AG08395 (cell line): Measurements from ENCODE around the gene NDUFA3.
A peak's percentile ranks its signal among the peaks of the same experiment; 100 is the strongest.
"Not testable (repeated sequence)": the region's sequence is repeated elsewhere in the genome, so short reads cannot be mapped to it uniquely, and the experiment has no call there.

Source experiments
- DNase-seq: peaks from one replicate; pipeline ENCODE4 v3.0.0; 2012; ENCODE audit warnings: mixed read lengths, low spot score

NDUFA3 gene

DNA sequence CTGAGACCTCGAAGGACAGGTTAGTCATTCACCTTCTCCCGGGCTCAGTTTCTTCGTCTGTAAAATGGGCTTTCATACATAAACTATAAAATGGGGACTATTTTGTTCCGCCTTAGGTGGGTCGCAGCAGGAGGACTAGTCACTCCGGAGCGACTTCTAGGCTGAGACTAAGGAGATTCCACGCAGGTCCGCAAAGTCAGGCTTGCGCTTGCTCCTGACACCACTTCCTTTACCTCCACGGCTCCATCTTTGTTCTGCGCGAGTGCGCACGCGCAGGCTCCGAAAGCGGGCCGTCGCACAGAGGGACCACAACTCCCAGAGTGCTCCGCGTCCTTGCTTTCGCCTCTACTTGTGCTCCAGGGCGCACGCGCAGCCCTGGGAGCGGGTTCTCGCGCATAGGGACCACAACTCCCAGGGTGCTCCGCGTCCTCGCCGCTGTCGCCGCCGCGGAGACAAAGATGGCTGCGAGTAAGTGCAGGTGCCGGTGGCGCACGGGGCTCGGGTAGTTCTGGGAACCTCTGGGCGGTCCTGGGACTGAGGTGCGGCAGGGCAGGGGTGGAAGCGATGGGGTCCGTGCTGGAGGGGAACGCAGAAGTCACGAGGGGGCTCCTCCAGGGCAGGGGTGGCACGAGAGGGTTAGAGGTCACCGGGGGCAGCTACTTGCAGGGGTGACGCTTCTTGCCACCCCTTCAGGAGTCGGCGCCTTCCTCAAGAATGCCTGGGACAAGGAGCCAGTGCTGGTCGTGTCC lies at the start of gene NDUFA3:
Gene NDUFA3 (plus strand): TSS at position 435 of the 749 bp plus-strand sequence. CDS start 24 bp downstream, at position 459.
- peak; percentile 100 for DNase-seq

DNA sequence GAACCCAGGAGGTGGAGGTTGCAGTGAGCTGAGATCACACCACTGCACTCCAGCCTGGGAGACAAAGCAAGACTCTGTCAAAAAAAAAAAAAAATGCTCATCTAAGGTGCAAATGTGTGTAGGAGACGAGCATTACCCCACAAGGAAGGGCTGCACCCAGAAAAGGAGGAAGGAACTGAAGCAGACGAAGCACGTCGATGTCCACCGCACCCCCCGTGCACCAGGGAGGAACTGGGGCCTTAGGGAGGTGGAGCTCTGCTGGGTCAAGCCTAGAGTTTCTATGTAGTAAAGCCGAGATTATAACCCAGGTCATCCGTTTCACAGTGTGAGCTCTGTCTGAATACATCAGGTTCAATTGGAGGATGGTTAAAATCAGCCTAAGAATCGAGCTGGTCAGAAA lies 40.0 kb upstream of the NDUFA3 start:
- DNase-seq, result no peak

DNA sequence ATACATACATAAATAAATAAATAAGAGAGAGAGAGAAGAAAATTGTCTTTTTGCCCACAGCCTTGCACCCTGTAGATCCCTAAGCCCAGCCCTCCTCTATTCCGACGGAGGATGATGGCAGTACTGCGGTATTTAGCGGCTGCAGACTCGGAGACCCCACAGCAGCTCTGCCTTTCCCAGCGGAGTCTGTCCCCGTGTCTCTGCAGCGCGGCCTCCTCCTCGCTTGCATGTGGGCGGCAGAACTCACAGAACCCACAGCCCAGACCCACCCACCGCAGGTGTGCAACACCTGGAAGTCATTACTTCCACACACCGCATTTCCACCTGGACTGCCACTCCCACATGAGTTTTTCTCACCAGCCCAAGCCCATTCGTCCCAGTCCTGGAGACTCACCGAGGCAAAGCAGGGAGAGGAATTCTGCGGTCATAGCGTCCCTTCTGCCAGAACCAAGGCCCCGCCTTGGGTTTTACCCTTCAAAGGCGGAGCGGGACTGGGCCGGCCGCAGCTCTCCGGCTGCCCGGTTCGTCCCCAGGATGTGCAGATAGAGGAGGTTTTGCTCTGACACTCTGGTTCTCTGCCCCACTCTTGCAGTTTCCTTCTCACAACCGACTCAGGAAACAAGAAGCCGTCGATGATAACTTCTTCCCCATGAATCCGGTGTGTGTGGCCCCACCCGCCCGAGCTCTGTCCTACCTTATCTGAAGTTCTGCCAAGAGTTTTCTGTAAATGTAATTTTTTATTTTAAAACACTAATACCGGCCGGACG lies 39.1 kb upstream of the NDUFA3 start, which contains the start of gene VSTM1:
Gene VSTM1 (minus strand): TSS at position 548 of the 767 bp plus-strand sequence. CDS start 120 bp downstream, at position 428.
- no peak for DNase-seq

DNA sequence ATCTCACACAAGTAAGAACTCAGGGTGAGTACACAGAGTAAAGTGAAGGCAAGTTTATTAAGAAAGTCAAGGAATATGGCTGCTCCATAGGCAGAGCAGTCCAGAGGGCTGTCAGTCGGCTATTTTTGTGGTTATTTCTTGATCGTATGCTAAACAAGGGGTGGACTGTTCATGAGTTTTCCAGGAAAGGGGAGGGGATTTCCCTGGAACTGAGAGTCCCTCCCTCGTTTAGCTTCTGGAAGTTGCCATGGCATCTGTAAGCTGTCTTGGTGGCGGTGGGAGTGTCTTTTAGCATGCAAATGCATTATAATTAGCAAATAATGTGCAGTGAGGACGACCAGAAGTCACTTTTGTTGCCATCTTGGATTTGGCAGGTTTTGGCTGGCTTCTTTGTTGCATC lies 33.2 kb upstream of the NDUFA3 start:
- no peak for DNase-seq

DNA sequence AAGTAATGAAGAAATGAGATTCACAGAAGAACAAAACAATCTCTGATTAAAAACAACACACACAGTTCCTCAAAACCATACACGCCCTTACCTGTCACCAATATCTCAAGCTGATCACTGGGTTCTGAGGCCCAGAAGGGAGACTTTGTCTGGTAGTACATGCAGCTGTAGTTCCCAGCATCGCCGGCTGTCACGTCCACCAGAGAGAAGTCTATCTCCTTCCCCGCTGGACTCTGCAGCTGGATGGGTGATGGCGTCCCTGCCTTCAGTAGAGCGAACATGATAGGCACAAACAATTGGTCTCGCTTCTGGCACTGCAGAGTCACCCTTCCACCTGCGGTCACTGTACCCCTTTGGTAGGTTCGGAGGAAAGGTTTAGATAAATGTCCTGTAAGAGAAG lies 28.8 kb upstream of the NDUFA3 start:
- DNase-seq, result no peak

DNA sequence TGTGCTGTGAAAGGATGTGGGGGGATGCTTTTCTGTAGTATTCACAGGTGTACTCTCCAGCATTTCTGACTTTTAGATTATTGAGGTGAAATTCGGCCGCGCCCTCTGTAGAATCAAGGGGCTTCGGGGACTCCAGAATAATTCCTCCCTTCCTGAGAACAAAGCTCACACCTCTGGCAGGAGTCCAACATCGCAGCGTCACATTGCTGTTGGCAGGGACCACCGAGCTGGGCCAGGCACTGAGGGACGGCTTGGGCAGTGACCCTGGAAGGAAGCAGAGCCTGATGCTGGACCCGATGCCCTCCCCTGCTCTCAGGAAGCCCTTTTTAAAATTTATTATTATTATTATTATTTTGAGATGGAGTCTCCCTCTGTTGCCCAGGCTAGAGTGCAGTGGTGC lies 27.8 kb upstream of the NDUFA3 start:
- DNase-seq, result no peak

DNA sequence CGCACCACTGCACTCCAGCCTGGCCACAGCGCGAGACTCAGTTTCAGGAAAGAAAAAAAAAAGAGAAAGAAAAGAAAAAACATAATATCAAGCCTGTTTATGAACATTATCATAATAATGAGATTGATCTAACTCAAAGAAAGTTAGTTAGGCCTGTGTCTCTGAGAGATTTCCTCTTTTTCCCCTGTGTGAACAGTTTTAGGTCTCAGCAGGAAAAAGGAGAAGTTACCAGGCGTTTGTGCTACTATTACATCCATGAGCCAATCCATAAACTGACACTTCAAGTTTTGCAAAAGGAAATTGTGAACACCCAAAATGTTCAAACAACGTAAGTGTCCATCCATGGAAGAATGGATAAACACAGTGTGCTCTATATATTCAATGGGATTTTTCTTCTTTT lies 25.3 kb upstream of the NDUFA3 start:
- no peak for DNase-seq

DNA sequence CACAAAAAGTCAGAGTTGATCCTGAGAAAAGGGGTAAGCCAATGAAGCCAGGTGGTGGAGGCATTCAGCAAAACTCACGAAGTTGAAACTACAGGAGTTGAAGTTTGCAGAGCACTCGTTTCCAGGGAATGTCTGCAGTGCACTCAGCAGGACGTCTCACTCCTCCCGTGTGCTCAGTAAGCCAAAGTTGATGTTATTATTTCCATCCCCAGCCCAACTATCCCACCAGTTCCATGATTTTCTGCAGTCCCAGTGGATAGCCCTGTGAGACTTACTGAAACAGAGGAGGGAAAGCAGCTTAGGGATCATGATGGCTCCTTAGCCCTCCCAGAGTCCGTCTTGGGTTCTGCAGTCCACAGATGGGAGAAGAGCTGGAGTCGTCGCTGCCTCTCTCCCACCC lies 21.6 kb upstream of the NDUFA3 start, which contains the start of gene TARM1:
Gene TARM1 (minus strand): TSS at position 334 of the 400 bp plus-strand sequence. CDS start 25 bp downstream, at position 309.
- no peak for DNase-seq

DNA sequence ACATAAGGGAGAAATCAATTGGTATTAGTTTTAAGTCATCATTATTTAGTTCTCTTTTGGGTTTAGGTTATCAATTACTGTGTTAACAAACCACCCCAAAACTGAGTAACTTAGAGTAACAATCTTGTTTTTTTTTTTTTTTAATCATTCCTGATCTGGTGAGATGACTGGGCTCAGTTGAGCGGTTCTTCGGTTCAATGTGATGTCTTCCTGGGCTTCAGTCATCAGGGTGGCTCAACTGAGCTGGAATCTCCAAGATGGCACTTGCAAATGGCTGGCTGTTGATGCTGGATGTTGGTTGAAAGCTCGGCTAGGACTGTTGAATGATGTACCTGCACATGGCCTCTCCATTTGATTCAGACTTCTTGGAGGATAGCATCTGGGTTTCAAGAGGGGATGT lies 18.2 kb upstream of the NDUFA3 start:
- DNase-seq, result no peak

DNA sequence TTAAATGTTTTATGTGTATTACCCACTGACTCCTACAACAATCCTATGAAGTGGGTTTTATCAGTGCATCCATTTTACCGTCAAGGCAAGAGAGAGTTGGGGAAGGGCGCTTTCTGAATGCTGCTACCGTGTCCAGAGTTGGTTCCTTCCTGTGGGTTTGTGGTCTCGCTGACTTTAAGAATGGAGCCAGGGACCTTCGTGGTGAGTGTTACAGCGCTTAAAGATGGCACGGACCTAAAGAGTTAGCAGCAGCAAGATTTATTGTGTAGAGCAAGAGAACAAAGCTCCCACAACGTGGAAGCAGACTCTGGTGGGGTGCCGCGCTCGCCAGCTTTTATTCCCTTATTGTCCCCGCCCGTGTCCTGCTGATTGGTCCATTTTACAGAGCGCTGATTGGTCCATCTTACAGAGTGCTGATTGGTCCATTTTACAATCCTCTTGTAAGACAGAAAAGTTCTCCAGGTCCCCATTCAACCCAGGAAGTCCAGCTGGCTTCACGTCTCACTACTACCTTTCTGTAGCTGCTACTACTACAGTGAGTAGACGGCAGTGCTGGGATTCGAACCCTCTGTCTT lies 8.1 kb upstream of the NDUFA3 start:
- DNase-seq, result no peak

DNA sequence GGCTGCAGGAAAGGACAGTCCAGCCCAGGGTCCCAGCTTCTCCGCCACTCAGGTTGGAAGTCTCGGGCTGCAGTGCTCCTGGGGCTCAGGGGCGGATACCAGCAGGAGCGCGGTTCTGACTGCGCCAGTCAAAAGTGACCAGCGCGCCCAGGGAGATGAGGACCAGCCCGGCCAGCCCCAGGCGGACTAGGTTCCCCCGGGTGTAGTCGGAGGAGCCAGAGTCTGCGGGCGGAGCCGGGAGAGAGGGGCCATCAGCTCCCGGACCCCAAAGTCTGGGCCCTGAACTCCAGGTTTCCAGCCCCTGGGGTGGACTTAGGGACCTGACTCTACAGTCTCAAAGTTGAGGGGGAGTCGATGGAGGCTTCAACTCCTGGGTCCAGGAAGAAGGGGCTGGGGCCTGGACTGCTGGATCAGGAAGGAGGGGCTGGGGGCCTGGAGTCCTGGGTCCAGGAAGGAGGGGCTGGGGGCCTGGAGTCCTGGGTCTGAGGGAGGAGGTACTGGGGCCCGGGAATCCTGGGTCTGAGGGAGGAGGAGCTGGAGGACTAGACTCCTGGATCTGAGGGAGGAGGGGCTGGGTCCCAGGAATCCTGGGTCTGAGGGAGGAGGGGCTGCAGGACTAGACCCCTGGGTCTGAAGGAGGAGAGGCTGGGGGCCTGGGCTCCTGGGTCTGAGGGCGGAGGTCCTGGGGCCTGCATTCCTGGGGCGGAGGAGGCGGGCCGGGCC lies 7.4 kb upstream of the NDUFA3 start:
- no peak for DNase-seq

DNA sequence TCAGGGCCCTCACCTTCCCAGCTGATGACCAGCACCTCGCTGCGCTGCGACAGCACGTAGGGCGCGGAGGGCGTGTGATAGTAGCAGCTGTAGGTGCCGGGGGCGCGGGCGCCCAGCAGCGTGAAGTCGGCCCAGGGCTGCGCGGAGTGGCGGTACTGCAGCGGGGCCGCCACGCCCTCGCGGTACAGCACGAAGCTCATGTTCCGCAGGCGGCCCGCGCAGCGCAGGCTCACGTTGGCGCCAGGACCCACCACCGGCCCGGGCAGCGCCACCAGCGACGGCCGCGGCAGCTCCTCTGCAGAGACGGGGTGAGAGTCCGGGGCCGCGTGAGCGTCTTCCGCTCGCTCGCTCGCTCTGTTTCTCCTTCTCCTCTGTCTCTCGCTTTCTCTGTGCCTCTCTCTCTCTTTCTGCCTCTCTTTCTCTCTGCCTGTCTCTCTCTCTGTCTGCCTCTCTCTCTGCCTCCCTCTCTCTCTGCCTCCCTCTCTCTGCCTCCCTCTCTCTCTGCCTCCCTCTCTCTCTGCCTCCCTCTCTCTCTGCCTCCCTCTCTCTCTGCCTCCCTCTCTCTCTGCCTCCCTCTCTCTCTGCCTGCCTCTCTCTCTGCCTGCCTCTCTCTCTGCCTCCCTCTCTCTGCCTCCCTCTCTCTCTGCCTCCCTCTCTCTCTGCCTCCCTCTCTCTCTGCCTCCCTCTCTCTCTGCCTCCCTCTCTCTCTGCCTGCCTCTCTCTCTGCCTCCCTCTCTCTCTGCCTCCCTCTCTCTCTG lies 6.6 kb upstream of the NDUFA3 start:
- peak; percentile 66 for DNase-seq

DNA sequence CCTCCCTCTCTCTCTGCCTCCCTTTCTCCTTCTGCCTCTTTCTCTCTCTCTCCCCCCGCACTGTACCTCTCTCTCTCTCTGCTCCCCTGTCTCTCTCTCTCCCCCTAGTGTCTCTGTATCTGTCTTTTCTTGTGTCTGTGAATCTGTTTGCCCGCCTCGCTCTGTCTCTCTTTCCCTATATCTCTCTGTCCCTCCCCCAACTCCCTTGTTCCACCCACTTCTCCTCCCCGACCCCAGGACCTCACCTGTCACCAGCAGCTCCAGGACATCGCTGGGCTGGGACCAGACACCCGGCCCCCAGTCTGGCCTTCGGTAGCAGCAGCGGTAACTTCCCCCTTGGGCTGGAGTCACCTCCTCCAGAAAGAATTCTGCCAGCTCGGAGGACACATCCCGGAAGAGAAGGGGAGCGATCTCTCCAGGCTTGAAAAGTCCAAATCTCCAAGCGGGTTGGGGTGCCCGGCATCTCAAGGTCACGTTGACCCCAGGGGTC lies 6.0 kb upstream of the NDUFA3 start:
- peak; percentile 43 for DNase-seq

DNA sequence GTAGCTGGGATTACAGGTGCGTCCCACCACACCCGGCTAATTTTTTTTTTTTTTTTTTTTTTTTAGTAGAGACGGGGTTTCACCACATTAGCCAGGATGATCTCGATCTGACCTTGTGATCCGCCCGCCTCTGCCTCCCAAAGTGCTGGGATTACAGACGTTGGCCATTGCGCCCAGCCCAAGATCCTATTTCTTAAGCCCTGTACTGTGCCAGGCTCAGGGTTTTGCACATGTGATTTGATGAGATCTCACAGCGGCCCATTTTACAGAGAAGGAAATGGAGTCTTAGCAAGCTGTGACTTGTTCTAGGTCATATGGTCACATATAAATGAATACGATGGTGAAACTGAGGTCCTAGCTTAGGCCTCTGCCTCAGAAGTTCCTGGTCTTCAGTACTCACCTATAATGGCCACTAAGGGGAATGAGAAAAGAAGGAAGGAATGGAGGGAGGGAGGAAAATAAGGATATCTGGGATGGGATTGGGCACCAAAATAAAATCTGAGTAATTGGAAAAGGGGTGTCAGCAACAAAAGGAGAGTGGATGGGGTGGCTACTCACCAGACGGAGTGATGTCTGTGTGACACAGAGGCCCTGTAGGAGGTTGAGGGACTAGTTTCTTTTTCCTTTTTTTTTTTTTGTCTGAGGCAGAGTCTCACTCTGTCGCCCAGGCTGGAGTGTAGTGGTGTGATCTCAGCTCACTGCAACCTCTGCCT lies 3.3 kb upstream of the NDUFA3 start:
- no peak for DNase-seq

DNA sequence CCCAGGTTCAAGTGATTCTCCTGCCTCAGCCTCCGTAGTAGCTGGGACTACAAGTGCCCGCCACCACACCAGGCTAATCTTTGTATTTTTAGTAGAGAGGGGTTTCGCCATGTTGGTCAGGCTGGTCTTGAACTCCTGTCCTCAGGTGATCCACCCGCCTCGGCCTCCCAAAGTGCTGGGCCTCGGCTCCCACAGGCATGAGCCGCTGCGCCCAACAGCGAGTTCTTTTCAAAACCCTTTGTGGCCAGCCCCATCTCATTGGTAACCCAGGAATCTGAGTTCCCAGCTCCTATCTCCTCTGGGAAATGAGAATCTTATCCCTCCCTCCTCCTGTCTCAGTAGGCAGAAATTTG lies 2.8 kb upstream of the NDUFA3 start:
- DNase-seq, result not testable (repeated sequence)

DNA sequence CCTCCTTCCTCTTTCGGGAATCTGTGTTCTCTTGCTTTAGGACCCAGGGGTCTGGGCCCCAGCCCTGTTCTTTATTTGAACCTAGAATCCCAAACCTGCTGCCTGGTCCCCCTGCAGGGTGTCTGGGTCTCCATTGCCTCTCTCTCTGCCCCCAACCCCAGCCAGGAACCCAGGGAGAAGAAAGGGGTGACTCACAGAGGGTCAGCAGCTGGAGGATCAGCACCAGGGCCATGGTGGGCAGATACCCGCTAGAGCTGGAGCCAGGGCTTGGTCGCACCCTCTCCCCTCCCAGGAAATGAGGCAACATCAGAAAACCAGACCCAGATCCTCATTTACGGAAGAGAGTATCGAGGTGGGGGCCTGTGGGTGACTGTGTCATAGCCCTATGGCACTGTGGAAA lies 2.1 kb upstream of the NDUFA3 start, which contains the start of gene OSCAR:
Gene OSCAR (minus strand): TSS at position 243 of the 400 bp plus-strand sequence. CDS start 11 bp downstream, at position 232.
- no peak for DNase-seq

DNA sequence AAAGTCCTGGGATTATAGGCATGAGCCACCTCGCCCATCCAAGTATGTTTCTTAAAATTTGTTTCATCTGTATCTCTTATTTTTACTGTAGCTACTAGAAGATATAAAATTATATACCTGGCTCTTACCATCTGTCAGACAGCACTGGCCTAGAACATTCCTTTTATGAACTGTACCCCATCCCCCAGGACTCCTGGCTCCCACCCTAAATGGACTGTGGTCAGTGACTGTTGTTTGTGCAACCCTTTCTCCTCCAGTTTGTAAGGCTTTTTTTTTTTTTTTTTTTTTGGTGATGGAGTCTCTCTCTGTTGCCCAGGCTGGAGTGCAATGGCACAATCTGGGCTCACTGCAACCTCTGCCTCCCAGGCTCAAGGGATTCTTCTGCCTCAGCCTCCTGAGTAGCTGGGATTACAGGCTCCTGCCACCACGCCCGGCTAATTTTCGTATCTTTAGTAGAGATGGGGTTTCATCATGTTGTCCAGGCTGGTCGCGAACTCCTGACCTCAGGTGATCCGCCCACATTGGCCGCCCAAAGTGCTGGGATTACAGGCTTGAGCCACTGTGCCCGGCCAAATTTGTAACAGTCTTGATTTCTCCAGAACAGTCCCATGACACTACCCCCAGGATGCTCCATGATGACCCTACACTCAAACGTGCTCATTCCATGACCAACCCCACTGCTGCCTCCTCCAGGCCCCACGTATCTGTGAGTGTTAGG lies 2.5 kb downstream of the NDUFA3 start:
- no peak for DNase-seq

DNA sequence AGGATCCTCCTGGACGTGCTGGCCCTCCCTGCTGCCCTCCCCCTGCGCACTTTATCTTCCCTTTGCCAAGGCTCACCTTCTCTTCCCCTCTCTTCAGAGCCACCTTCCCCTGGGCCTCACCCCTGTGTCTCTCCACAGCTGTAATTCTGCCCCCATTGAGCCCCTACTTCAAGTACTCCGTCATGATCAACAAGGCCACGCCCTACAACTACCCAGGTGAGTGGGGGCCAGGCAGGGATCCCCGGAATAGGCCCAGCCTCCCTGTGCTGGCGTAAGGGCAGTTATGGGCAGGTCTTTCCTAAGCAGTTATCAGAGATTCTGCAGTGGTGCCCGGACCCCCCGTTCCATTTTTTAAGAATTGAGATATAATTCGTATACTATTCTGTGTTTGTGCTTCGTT lies 3.1 kb downstream of the NDUFA3 start:
- no peak for DNase-seq

DNA sequence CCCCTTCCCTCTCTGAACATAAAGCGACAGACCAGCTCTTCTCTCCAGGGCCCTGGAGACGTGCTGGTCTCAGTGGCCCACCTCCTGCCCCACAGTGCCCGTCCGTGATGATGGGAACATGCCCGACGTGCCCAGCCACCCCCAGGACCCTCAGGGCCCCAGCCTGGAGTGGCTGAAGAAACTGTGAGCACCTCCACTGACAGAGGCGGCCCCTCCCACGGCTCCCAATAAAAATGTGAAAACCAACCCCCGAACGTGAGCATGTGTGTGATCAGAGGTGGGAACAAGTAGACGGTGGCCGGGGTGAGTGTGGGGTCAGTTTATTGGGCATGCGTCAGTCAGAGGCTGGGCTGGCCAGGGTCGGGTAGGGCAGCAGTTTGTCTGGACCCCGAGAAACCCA lies 4.1 kb downstream of the NDUFA3 start:
- DNase-seq, result no peak
